Measurements from ENCODE around the gene TRIML1. TPM values are rescaled to one million over a fixed set of nuclear protein-coding genes. Genes with fewer than 3 reads are reported as not detected.

The TRIML1 gene
- total RNA-seq, 3 donors from 2014 or later (not counting 1 experiment from before 2014, with no cell fraction given), result not detected

DNA sequence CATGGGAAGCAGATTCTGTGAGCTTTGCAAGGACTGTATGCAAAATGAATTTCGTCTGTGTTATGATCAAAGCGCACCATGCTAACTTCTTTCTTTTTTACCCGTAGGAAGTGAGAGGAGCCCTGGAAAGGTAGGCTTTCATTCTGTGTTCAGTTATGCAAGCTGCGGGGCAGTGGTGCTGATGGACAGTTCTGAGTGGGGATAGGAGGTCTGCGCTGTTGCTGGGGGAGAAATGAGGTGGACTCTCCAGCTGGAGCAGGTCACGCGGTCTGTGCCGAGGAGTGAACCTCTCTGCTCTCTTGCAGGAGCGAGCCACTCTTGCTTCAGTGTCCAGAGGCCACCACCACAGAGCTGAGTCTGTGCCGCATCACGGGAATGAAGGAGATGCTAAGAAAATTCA, 4.5 kb downstream of the TRIML1 start:
- Mint-ChIP-seq H3K4me1 (no peaks in the 10 kb centered on the region), H3K27ac (no peak overlapping the region), H3K27me3 (ENCODE audit: low read depth in 2 of 2) (no peaks in the 10 kb centered on the region), H3K36me3 (peaks cover 6% of the 10 kb centered on the region), H3K9me3 (peaks cover 8 to 9% of the 10 kb centered on the region in 2 donors), H3K4me3 (no peak overlapping the region)
- DNase-seq (no peak), ATAC-seq (no peak)
- Histone ChIP-seq H3K27ac (ENCODE audit: low read length) (no peak overlapping the region), H3K27me3 (ENCODE audit: control insufficient read depth, insufficient read depth, low read length) (no peaks in the 10 kb centered on the region), H3K4me3 (ENCODE audit: low read length) (no peak overlapping the region), H3K4me1 (ENCODE audit: control insufficient read depth, insufficient read depth, low read length) (no peaks in the 10 kb centered on the region), H3K36me3 (ENCODE audit: control insufficient read depth, insufficient read depth, low read length) (no peaks in the 10 kb centered on the region), H3K9me3 (ENCODE audit: control insufficient read depth, insufficient read depth, low read length) (peaks cover 13% of the 10 kb centered on the region)
- intact Hi-C loops (cut with micrococcal nuclease), result no loop called here
- 93% methylated on average over 11 of the region's 11 CpGs for WGBS (ENCODE audit: insufficient coverage)
- TF ChIP-seq, protein P1, sequence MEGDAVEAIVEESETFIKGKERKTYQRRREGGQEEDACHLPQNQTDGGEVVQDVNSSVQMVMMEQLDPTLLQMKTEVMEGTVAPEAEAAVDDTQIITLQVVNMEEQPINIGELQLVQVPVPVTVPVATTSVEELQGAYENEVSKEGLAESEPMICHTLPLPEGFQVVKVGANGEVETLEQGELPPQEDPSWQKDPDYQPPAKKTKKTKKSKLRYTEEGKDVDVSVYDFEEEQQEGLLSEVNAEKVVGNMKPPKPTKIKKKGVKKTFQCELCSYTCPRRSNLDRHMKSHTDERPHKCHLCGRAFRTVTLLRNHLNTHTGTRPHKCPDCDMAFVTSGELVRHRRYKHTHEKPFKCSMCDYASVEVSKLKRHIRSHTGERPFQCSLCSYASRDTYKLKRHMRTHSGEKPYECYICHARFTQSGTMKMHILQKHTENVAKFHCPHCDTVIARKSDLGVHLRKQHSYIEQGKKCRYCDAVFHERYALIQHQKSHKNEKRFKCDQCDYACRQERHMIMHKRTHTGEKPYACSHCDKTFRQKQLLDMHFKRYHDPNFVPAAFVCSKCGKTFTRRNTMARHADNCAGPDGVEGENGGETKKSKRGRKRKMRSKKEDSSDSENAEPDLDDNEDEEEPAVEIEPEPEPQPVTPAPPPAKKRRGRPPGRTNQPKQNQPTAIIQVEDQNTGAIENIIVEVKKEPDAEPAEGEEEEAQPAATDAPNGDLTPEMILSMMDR (IDR thresholded peaks at IDR 0.05), result no peak

DNA sequence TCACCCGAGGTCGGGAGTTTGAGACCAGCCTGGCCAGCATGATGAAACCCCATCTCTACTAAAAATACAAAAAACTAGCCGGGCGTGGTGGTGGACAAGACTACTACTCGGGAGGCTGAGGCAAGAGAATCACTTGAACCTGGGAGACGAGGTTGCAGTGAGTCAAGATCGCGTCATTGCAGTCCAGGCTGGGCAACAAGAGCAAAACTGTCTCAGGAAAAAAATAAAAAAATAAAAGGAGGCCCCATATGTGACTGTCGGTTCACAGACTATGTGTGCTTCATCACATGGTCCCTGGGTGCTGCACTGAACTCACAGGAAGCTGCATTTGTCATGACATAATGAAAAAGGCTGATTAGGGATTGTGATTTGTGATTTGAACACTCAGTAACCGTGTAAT, 6.4 kb downstream of the TRIML1 start:
- Mint-ChIP-seq H3K4me1 (no peaks in the 10 kb centered on the region), H3K27me3 (ENCODE audit: low read depth in 2 of 2) (no peaks in the 10 kb centered on the region), H3K27ac (no peak overlapping the region), H3K4me3 (no peak overlapping the region), H3K9me3 (peaks cover 5 to 6% of the 10 kb centered on the region in 2 donors), H3K36me3 (peaks cover 3% of the 10 kb centered on the region)
- Histone ChIP-seq H3K27ac (ENCODE audit: low read length) (no peak overlapping the region), H3K36me3 (ENCODE audit: control insufficient read depth, insufficient read depth, low read length) (no peaks in the 10 kb centered on the region), H3K27me3 (ENCODE audit: control insufficient read depth, insufficient read depth, low read length) (no peaks in the 10 kb centered on the region), H3K4me3 (ENCODE audit: low read length) (no peak overlapping the region), H3K9me3 (ENCODE audit: control insufficient read depth, insufficient read depth, low read length) (peaks cover 16% of the 10 kb centered on the region), H3K4me1 (ENCODE audit: control insufficient read depth, insufficient read depth, low read length) (no peaks in the 10 kb centered on the region)
- TF ChIP-seq, protein P1 (IDR thresholded peaks at IDR 0.05), result no peak
- ATAC-seq (no peak), DNase-seq (no peak)
- WGBS (ENCODE audit: insufficient coverage), result 80% methylated on average over 8 of the region's 10 CpGs
- intact Hi-C loops (cut with micrococcal nuclease), result no loop called here

DNA sequence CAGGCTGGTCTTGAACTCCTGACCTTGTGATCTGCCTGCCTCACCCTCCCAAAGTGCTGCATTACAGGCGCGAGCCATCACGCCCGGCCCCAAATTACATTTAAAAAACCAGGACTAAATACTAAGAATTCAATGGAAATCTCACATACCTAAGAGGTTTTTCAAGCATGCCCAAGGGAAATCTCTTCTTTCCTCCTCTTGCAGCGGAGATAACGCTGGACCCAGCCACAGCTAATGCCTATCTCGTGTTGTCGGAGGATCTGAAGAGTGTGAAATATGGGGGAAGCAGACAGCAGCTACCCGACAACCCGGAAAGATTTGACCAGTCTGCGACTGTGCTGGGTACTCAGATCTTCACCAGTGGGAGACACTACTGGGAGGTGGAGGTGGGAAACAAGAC, 7.4 kb downstream of the TRIML1 start:
- Histone ChIP-seq H3K27me3 (ENCODE audit: control insufficient read depth, insufficient read depth, low read length) (no peaks in the 10 kb centered on the region), H3K36me3 (ENCODE audit: control insufficient read depth, insufficient read depth, low read length) (no peaks in the 10 kb centered on the region), H3K9me3 (ENCODE audit: control insufficient read depth, insufficient read depth, low read length) (peaks cover 16% of the 10 kb centered on the region), H3K4me1 (ENCODE audit: control insufficient read depth, insufficient read depth, low read length) (no peaks in the 10 kb centered on the region), H3K4me3 (ENCODE audit: low read length) (no peak overlapping the region), H3K27ac (ENCODE audit: low read length) (no peak overlapping the region)
- H3K27me3 Mint-ChIP-seq (ENCODE audit: low read depth in 2 of 2), result no peaks in the 10 kb centered on the region
- ATAC-seq, result no peak
- intact Hi-C loops (cut with micrococcal nuclease), result no loop called here
- 93% methylated on average over 11 of the region's 11 CpGs for WGBS (ENCODE audit: insufficient coverage)
- H3K4me1 Mint-ChIP-seq, result no peaks in the 10 kb centered on the region
- no peaks in the 10 kb centered on the region for H3K36me3 Mint-ChIP-seq
- TF ChIP-seq, protein P1 (IDR thresholded peaks at IDR 0.05), result no peak
- DNase-seq, result no peak
- H3K9me3 Mint-ChIP-seq, result peaks cover 2% of the 10 kb centered on the region in 2 donors
- H3K27ac Mint-ChIP-seq, result no peak overlapping the region
- no peak overlapping the region for H3K4me3 Mint-ChIP-seq

DNA sequence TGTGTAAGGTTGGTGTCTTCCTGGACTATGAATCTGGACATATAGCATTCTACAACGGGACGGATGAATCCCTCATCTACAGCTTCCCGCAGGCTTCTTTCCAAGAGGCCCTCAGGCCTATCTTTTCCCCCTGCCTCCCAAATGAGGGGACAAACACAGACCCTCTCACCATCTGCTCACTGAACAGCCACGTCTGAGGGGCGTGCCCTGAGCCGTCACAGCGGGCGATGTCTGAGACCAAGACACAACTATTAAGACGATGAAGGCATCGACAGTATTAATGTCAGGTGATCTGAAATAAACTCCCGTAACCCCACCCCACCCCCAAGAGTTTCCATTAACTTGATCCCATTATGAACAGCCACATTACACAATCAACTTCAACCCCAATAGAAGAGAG, 7.9 kb downstream of the TRIML1 start:
- Histone ChIP-seq H3K27me3 (ENCODE audit: control insufficient read depth, insufficient read depth, low read length) (no peaks in the 10 kb centered on the region), H3K4me3 (ENCODE audit: low read length) (no peak overlapping the region), H3K27ac (ENCODE audit: low read length) (no peak overlapping the region), H3K4me1 (ENCODE audit: control insufficient read depth, insufficient read depth, low read length) (no peaks in the 10 kb centered on the region), H3K36me3 (ENCODE audit: control insufficient read depth, insufficient read depth, low read length) (no peaks in the 10 kb centered on the region), H3K9me3 (ENCODE audit: control insufficient read depth, insufficient read depth, low read length) (peaks cover 16% of the 10 kb centered on the region)
- Mint-ChIP-seq H3K4me3 (no peak overlapping the region), H3K36me3 (no peaks in the 10 kb centered on the region), H3K4me1 (no peaks in the 10 kb centered on the region), H3K27me3 (ENCODE audit: low read depth in 2 of 2) (no peaks in the 10 kb centered on the region), H3K9me3 (peaks cover 2% of the 10 kb centered on the region in 2 donors), H3K27ac (no peak overlapping the region)
- DNase-seq (no peak), ATAC-seq (no peak)
- intact Hi-C loops (cut with micrococcal nuclease), result no loop called here
- TF ChIP-seq, protein P1 (IDR thresholded peaks at IDR 0.05), result no peak
- 89% methylated on average over 11 of the region's 11 CpGs for WGBS (ENCODE audit: insufficient coverage)

Data from natural killer cell (primary cell).